Neural cell (in vitro differentiated cells): ENCODE data around the gene CBL. TPM values are rescaled to one million over a fixed set of nuclear protein-coding genes. Genes with fewer than 3 reads are reported as not detected.

Experiments used
- H2AFZ ChIP-seq: fragments of 200-600, 300-800 bp; sonication (generic), shearing (Covaris generic); 2 replicates; pipeline ENCODE4 v1.6.0; 2014; ENCODE audit warnings: low read depth, mild to moderate bottlenecking, antibody characterized with exemption, low read length, moderate library complexity
- H3F3A ChIP-seq: fragments of 200-600 bp; shearing (Covaris generic); 2 replicates; pipeline ENCODE4 v1.6.1; 2016; ENCODE audit warnings: mild to moderate bottlenecking, moderate library complexity, mixed read lengths, antibody characterized with exemption, low read length; ENCODE audit not compliant: insufficient read depth, poor library complexity, severe bottlenecking
- H3K27ac ChIP-seq: fragments of 200-600, 300-800 bp; sonication (generic), shearing (Covaris generic); 2 replicates; pipeline ENCODE4 v1.5.1; 2014; ENCODE audit warnings: mild to moderate bottlenecking, low read length, moderate library complexity
- H3K27me3 ChIP-seq: fragments of 300-800, 200-600 bp; sonication (generic), shearing (Covaris generic); 2 replicates; pipeline ENCODE4 v1.6.0; 2014; ENCODE audit warnings: mild to moderate bottlenecking, low read depth, low read length, moderate library complexity; ENCODE audit not compliant: insufficient read depth
- H3K36me3 ChIP-seq: fragments of 300-800, 200-600 bp; sonication (generic), shearing (Covaris generic); 2 replicates; pipeline ENCODE4 v1.5.1; 2014; ENCODE audit warnings: mild to moderate bottlenecking, antibody characterized with exemption, low read length, moderate library complexity; ENCODE audit not compliant: insufficient read depth
- H3K4me2 ChIP-seq: fragments of 300-800, 200-600 bp; sonication (generic), shearing (Covaris generic); 2 replicates; pipeline ENCODE4 v1.6.0; 2014; ENCODE audit warnings: mild to moderate bottlenecking, low read length
- H3K4me3 ChIP-seq: fragments of 300-800, 200-600 bp; sonication (generic), shearing (Covaris generic); 2 replicates; pipeline ENCODE4 v1.5.1; 2014; ENCODE audit warnings: mild to moderate bottlenecking, low read length, moderate library complexity
- H3K79me2 ChIP-seq: fragments of 200-600 bp; shearing (Covaris generic); replicated peaks from 2 replicates; pipeline ENCODE4 v1.6.0; 2014; ENCODE audit warnings: mild to moderate bottlenecking, low read length, moderate library complexity; ENCODE audit not compliant: insufficient read depth
- H3K9ac ChIP-seq: fragments of 300-800, 200-600 bp; sonication (generic), shearing (Covaris generic); 2 replicates; pipeline ENCODE4 v1.6.1; 2016; ENCODE audit warnings: mild to moderate bottlenecking, low read length, mixed read lengths
- H3K9me2 ChIP-seq: fragments of 200-600 bp; shearing (Covaris generic); 2 replicates; pipeline ENCODE4 v1.6.1; 2016; ENCODE audit warnings: mild to moderate bottlenecking, low read length, mixed read lengths; ENCODE audit not compliant: insufficient read depth
- H3K9me3 ChIP-seq: fragments of 200-600, 300-800 bp; sonication (generic), shearing (Covaris generic); 2 replicates; pipeline ENCODE4 v1.6.1; 2016; ENCODE audit warnings: mild to moderate bottlenecking, mixed run types, low read length, moderate library complexity, mixed read lengths
- H4K20me1 ChIP-seq: fragments of 200-600 bp; shearing (Covaris generic); 2 replicates; pipeline ENCODE4 v1.6.1; 2016; ENCODE audit warnings: mild to moderate bottlenecking, mixed run types; ENCODE audit not compliant: insufficient read depth
- CTCF ChIP-seq: fragments of 450-650 bp; IDR thresholded peaks from 2 replicates; pipeline ENCODE4 v1.5.1; 2014; ENCODE audit warnings: antibody characterized with exemption, mild to moderate bottlenecking, moderate library complexity; ENCODE audit not compliant: poor library complexity, severe bottlenecking
- EP300 ChIP-seq: fragments of 450-650 bp; conservative IDR thresholded peaks from 2 replicates; pipeline ENCODE4 v1.6.1; 2014; ENCODE audit warnings: antibody characterized with exemption, mild to moderate bottlenecking, moderate library complexity; ENCODE audit not compliant: poor library complexity, severe bottlenecking
- EZH2 ChIP-seq: fragments of 200-600, 300-800 bp; shearing (Covaris generic), sonication (generic); IDR thresholded peaks from 2 replicates; pipeline ENCODE4 v1.6.1; 2014; ENCODE audit warnings: antibody characterized with exemption, low read length, borderline replicate concordance, mild to moderate bottlenecking; ENCODE audit not compliant: insufficient read depth, poor library complexity, severe bottlenecking
- MXI1 ChIP-seq: fragments of 450-650 bp; conservative IDR thresholded peaks from 2 replicates; pipeline ENCODE4 v1.6.1; 2014; ENCODE audit warnings: antibody characterized with exemption, mild to moderate bottlenecking; ENCODE audit not compliant: poor library complexity, severe bottlenecking
- POLR2AphosphoS5 ChIP-seq: IDR thresholded peaks from 2 replicates; pipeline ENCODE4 v1.6.1; 2012
- RAD21 ChIP-seq: fragments of 450-650 bp; conservative IDR thresholded peaks from 2 replicates; pipeline ENCODE4 v1.6.1; 2014; ENCODE audit warnings: antibody characterized with exemption, mild to moderate bottlenecking, moderate library complexity
- REST ChIP-seq: IDR thresholded peaks from 2 replicates; pipeline ENCODE4 v1.6.1; 2012; ENCODE audit warnings: borderline replicate concordance
- SMC3 ChIP-seq: fragments of 450-650 bp; conservative IDR thresholded peaks from 2 replicates; pipeline ENCODE4 v1.6.1; 2014; ENCODE audit warnings: antibody characterized with exemption, mild to moderate bottlenecking, moderate library complexity; ENCODE audit not compliant: poor library complexity
- TAF1 ChIP-seq: IDR thresholded peaks from 2 replicates; pipeline ENCODE4 v1.6.1; 2012; ENCODE audit warnings: low read depth
- polyA plus RNA-seq: library from polyadenylated mRNA; depleted of rRNA; stranded (reverse); fragments of >200 nt; gene quantifications from 2 replicates; pipeline ENCODE4 v1.2.3, GENCODE V29; 2014

Gene CBL
- polyA plus RNA-seq, 1 donor from 2014 or later = 10.5 TPM

DNA sequence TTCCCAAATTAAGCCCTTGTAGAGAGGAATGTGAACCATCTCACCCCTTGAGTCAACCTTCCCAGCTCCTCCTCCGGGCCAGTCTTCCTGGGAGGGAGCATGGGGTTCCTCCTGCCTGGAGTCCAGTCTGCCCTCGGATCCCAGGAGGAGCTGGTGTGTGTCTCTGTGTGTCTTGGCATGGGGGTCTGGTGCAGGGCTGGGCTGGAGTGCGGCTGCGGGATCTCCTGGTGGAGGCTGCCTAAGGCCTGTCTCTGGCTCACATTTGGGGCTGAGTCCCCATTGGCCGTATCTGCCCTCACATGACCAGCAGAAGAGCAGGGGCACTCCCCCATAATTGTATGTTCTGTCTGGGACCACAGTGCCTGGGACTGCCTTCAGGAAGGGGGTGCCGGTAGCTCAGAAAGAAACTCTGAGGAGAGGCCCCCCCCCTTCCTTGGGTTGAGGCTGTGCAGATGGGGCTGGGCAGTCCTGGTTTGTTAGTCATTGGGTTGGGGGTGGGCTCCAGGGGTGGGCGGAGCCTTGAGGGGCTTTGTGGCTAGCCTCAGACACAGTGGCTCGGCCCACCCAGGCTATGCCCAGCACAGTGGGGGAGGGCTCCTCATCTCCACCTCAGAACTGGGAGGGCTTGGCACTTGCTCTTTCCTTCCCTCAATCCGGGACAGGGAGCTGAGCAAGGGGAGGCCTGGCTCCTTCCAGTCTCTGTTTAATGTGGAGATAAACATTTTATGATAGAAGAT, 131.6 kb downstream of the CBL start:
- Histone ChIP-seq H3K79me2 (peaks cover 6% of the 10 kb centered on the region), H3K9me3 (no peaks in the 10 kb centered on the region), H3K4me3 (peak overlapping the region; percentile 40), H3F3A (no peaks in the 10 kb centered on the region), H3K27me3 (peaks cover 36% of the 10 kb centered on the region), H3K9ac (peak overlapping the region; percentile 29), H3K4me2 (no peak overlapping the region), H2AFZ (no peak overlapping the region), H3K27ac (no peak overlapping the region), H3K36me3 (no peaks in the 10 kb centered on the region), H3K9me2 (no peaks in the 10 kb centered on the region), H4K20me1 (no peaks in the 10 kb centered on the region)
- no peak for TF ChIP-seq RAD21
- no peak for TF ChIP-seq SMC3
- TF ChIP-seq EZH2 = no peak
- no peak for TF ChIP-seq CTCF
- TF ChIP-seq POLR2AphosphoS5 = no peak
- TF ChIP-seq TAF1 = no peak
- TF ChIP-seq REST = no peak
- no peak for TF ChIP-seq EP300
- no peak for TF ChIP-seq MXI1

DNA sequence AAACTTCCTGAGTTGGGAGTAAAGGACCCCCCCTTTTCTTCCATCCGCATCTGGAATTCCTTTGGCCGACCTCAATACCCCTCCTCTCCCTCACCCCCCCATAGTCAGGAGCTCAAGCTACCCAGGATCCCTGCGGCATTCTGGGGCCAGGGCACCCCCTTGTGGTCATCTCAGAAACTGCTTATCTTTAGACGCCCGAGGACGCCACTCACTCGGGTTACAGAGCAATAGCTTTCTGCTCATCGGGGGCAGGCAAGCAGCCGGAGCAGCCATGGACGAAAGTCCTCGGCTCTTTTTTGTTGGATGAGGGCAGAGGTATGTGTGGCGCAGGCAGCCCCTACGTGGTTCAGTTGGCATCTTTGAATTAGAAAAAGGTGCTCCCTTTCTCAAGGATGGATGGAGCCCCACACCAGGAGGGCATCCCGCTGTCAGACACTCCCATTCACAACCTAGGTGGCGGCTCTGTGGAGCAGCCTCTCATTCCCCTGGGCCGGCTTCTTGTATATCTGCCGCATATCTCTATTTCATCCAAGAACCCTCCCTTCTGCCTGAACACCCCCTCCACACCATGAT, 132.3 kb downstream of the CBL start:
- Histone ChIP-seq H3K9me3 (no peaks in the 10 kb centered on the region), H3K36me3 (no peaks in the 10 kb centered on the region), H3K27me3 (peaks cover 36% of the 10 kb centered on the region), H2AFZ (no peak overlapping the region), H3K4me3 (peak overlapping the region; percentile 40), H4K20me1 (no peaks in the 10 kb centered on the region), H3K79me2 (peaks cover 6% of the 10 kb centered on the region), H3F3A (no peaks in the 10 kb centered on the region), H3K4me2 (no peak overlapping the region), H3K27ac (no peak overlapping the region), H3K9ac (peak overlapping the region; percentile 34), H3K9me2 (no peaks in the 10 kb centered on the region)
- TF ChIP-seq SMC3 = peak; percentile 82
- peak; percentile 90 for TF ChIP-seq CTCF
- no peak for TF ChIP-seq TAF1
- TF ChIP-seq EZH2 = no peak
- TF ChIP-seq EP300 = no peak
- peak; percentile 82 for TF ChIP-seq RAD21
